Measurements from ENCODE around the gene COQ10B.
A peak's percentile ranks its signal among the peaks of the same experiment; 100 is the strongest.

Gene COQ10B

GRCh38 chr2:197472166-197472565 lies 18.8 kb downstream of the COQ10B start:
- TF ChIP-seq, protein P1, sequence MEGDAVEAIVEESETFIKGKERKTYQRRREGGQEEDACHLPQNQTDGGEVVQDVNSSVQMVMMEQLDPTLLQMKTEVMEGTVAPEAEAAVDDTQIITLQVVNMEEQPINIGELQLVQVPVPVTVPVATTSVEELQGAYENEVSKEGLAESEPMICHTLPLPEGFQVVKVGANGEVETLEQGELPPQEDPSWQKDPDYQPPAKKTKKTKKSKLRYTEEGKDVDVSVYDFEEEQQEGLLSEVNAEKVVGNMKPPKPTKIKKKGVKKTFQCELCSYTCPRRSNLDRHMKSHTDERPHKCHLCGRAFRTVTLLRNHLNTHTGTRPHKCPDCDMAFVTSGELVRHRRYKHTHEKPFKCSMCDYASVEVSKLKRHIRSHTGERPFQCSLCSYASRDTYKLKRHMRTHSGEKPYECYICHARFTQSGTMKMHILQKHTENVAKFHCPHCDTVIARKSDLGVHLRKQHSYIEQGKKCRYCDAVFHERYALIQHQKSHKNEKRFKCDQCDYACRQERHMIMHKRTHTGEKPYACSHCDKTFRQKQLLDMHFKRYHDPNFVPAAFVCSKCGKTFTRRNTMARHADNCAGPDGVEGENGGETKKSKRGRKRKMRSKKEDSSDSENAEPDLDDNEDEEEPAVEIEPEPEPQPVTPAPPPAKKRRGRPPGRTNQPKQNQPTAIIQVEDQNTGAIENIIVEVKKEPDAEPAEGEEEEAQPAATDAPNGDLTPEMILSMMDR (IDR thresholded peaks at IDR 0.05): no peak
- no peak for TF ChIP-seq ZFX (IDR thresholded peaks at IDR 0.05; ENCODE audit: borderline replicate concordance)
- no peak overlapping the region for H3K27ac ChIP-seq

DNA sequence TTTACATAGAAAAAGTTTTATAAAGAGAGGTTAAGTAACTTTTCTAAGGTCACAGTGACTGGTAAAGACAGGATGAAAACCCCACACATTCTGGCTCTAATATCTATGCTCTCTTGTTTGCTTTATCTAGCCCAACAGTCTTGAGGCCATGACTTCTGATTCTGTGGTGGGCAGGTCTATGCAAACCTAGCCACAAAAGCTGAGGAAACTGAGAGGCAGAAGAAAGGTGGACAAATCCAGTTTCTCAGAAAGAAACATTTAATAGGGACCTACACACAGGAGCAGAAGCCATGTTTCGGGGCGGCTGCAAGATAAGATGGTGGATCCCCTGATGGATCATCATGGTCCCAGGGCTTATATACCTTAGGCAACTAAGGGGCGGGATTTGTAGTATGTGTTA lies 24.4 kb downstream of the COQ10B start:
- H3K27ac ChIP-seq: no peak overlapping the region
- TF ChIP-seq, protein P1 (IDR thresholded peaks at IDR 0.05): no peak
- TF ChIP-seq ZFX (IDR thresholded peaks at IDR 0.05; ENCODE audit: borderline replicate concordance): no peak

GRCh38 chr2:197480165-197481036 lies 27.0 kb downstream of the COQ10B start:
- TF ChIP-seq, protein P1 (IDR thresholded peaks at IDR 0.05): no peak
- TF ChIP-seq ZFX (IDR thresholded peaks at IDR 0.05; ENCODE audit: borderline replicate concordance): no peak
- peak overlapping the region; percentile 18 for H3K27ac ChIP-seq

DNA sequence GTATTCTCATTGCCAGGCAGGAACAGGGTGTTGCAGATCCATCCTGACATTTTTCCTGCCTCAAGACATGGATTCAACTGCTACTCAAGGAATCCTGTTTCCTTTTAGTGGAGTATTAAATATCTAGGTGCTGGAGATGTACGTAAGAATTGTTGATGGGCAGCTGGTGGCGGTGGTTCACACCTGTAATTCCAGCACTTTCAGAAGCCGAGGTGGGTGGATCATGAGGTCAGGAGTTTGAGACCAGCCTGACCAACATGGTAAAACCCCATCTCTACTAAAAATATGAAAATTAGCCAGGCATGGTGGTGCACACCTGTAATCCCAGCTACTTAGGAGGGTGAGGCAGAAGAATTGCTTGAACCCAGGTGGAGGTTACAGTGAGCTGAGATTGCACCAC lies 30.9 kb downstream of the COQ10B start:
- H3K27ac ChIP-seq: peak overlapping the region; percentile 63

GRCh38 chr2:197486175-197486574 lies 32.8 kb downstream of the COQ10B start:
- H3K27ac ChIP-seq: peak overlapping the region; percentile 63
- TF ChIP-seq, protein P1 (IDR thresholded peaks at IDR 0.05): no peak
- TF ChIP-seq ZFX (IDR thresholded peaks at IDR 0.05; ENCODE audit: borderline replicate concordance): no peak

- TF ChIP-seq ZFX (IDR thresholded peaks at IDR 0.05; ENCODE audit: borderline replicate concordance): no peak
- TF ChIP-seq, protein P1 (IDR thresholded peaks at IDR 0.05): no peak
- H3K27ac ChIP-seq: peak overlapping the region; percentile 63
Observed at GRCh38 chr2:197487385-197487784, 34.0 kb downstream of the COQ10B start.

DNA sequence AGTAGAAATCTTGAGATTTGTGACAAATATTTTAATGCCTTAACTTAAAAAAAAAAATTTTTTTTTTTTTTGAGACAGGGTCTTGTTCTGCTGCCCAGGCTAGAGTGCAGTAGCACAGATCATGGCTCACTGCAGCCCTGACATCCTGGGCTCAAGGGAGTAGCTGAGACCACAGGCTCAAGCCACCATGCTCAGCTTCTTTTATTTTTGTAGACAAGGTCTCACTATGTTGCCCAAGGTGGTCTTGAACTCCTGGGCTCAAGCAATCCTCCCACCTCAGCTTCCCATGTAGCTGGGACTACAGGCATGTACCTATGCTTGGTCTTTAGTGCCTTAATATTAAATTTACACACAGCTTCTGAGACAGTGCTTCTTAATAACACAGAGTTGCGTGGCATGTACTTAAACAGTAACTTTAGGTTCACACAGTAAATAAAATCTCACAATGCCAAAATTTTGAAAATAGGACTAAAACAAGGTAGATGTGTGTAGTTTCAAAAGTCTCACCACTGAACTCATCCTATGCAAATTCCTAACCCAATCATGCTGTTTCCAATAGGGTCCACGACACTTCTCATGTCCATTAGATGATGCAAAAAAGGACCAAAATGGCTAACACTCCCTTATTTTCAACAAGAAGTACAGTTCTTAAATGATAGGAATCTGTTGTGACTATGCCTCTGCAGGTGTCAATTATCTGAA lies 42.2 kb downstream of the COQ10B start:
- no peak overlapping the region for H3K27ac ChIP-seq
- TF ChIP-seq, protein P1 (IDR thresholded peaks at IDR 0.05): no peak
- TF ChIP-seq ZFX (IDR thresholded peaks at IDR 0.05; ENCODE audit: borderline replicate concordance): no peak
